GM20000 (cell line): ENCODE measurements around the gene TSPAN18.

Source experiments
- DNase-seq: peaks from one replicate; pipeline ENCODE4 v3.0.0; 2012; ENCODE audit warnings: low spot score
- TF ChIP-seq, protein P1 (sequence below): IDR thresholded peaks from 2 replicates; pipeline ENCODE4 v1.5.1; 2012; ENCODE audit warnings: mild to moderate bottlenecking, control low read depth; ENCODE audit errors: extremely low read depth, missing control alignments

TSPAN18 gene

DNA sequence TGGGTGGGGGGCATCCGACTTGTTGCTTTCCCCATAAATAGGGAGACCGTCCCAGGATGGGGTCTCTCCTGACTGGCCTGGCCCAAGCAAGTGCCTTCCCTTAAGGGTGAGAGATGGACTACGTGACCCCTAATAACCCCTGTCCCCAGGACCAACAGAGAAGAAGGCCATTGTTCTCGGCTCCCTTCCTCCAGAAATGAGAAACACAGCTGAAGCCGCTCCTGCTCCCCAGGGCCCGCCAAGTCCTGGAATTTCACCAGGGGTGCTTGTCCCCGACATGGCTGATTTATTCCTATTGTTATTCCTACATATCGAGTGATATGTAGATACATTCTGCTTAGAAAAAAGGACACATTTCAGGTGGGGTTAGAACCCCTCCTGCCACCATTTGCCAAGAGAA, 123.2 kb downstream of the TSPAN18 start:
- DNase-seq, result no peak
- TF ChIP-seq, protein P1, sequence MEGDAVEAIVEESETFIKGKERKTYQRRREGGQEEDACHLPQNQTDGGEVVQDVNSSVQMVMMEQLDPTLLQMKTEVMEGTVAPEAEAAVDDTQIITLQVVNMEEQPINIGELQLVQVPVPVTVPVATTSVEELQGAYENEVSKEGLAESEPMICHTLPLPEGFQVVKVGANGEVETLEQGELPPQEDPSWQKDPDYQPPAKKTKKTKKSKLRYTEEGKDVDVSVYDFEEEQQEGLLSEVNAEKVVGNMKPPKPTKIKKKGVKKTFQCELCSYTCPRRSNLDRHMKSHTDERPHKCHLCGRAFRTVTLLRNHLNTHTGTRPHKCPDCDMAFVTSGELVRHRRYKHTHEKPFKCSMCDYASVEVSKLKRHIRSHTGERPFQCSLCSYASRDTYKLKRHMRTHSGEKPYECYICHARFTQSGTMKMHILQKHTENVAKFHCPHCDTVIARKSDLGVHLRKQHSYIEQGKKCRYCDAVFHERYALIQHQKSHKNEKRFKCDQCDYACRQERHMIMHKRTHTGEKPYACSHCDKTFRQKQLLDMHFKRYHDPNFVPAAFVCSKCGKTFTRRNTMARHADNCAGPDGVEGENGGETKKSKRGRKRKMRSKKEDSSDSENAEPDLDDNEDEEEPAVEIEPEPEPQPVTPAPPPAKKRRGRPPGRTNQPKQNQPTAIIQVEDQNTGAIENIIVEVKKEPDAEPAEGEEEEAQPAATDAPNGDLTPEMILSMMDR, result no peak

DNA sequence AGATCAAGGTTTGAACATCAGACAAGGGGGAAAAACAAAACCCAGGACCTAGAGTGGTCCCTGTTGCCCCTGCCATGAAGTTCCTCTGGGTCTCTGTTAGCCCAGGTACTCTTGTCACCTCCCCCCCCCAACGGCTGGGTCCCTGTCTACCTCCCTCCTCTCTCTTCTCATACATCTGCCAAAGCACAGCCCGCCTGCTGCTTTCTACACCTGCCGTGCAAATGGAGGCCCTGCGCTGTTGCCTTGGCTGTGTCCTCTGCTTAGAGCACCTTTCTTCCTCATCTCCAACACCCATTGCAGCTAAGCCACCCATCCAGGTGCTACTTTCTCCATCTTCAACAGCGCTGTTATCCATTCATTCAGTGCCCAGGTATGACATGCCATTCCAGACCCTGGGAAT, 124.7 kb downstream of the TSPAN18 start:
- DNase-seq, result no peak
- TF ChIP-seq, protein P1, result no peak

DNA sequence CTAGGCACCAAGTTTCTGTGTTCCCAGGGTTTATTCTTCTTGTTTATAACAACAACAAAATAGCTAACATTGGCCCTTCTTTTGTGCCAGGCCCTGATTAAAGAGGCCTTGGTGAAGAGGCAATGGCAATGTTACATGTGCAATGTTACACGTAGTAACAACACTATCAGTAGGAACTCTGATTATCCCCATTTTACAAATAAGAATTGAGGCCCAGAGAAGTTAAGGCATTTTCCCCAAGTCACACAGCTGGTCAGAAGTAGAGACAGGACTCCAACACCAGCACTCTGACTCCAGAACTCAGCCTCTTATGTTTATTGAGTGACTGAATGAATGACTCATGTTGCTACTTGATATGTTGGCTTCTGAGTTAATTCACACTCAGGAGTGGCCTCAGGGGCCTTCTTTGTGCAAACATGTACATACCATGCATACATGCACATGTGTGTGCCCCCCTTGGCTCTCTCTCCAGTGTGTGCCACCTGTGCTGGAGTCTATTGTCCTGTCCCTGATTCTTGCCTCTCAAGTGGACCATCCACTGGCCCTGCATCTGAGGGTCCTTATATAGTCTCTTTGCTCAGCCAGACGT, 125.5 kb downstream of the TSPAN18 start:
- DNase-seq, result no peak
- TF ChIP-seq, protein P1, result no peak

DNA sequence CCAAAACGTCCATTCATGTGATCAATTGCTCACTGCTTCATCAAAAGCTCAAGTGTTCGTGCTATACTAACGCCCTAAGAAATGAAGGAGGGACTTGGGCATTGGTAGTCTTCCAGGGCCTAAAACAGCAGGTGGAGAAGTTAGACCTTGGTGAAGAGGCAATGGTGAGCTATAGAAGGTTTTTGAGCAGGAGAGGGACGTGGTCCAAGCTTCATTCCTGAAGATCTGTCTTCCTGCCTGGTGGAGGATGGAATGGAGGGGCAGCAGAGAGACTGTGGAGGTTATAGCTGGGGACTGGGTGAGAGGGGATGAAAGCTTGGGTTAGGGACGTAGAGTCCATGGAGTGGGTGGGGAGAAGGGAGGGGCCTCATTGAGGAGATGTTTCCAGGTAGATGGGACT, 126.2 kb downstream of the TSPAN18 start:
- DNase-seq, result no peak
- TF ChIP-seq, protein P1, result no peak

DNA sequence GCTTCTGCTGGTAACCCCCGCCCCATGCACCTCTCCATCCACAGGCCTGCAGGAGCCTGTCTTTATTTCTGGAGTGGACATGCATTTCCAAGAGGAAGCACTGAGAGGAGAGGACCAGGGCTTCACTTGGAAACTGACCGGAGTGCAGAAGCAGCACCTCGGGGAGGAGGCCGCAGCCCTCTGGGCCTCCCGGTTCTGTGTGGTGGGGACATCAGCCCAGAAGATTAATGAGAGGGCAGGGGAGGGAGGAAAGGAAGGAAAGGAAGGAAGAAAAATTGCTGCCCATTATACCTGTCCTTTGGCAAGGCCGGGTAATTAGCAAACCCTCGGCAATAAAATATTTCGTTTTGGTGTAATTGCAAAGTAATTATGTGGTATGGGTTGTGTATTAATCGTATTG, 126.9 kb downstream of the TSPAN18 start:
- DNase-seq, result no peak
- TF ChIP-seq, protein P1, result no peak

DNA sequence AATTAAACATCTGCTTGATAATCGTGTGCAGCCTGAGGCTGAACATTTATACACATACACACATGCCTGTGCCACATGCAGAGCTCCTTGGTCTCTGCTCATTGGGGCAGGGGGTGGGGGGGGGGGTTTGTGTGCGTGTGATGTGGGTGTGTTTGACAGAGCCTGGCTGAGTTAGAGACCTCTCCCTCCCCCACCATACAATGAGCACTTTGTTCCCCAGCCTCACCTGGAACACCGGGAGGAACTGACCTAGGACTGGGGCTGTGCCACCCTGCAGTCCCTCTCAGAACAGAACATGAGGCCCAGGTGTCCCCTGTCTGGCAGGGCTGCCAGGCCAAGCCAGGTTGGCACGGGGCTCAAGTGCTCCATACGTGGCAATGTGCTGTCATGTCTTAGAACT, 127.3 kb downstream of the TSPAN18 start:
- TF ChIP-seq, protein P1, result no peak
- no peak for DNase-seq

DNA sequence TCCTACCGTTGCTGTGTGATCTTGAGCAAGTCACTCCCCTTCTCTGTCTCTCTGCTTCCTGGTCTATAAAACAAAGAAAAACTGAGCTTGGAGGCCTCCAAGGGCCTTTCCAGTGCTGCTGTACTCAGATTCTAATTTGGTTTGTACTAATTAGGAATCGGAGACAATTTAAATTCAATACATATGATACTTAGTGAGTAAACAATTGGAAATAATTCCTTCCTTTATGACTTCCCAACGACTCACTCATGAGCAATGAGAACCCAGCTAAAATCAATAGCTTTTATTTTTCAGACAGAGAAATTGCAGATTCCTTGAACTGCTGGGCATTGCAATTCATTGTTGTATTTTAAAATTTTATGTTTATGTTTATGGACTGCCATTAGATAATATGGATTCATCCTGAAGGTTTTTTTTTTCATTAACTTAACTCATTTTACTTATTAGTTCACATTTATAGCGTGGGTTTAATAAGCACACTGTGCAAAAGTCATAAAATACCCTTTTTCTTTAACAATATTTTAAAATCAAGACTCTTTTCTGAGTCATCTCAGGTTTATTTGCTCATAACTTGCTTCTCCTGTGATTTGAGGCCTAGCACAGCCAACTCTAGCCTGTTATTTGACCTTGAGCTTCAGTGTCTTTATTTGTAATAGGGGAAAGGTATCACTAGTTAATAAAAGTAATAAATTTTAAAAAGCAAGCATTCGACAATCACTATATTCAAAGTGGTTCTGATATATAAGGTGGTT, 128.2 kb downstream of the TSPAN18 start:
- DNase-seq, result no peak
- TF ChIP-seq, protein P1, result no peak
